GM06990 (cell line): ENCODE results near the gene ARHGEF16.

Source experiments
- DNase-seq: peaks from one replicate; pipeline ENCODE4 v3.0.0-alpha.2; 2011; ENCODE audit not compliant: insufficient read length; ENCODE audit errors: extremely low read depth
- H3K27me3 ChIP-seq: replicated peaks from 2 replicates; pipeline ENCODE4 v1.6.0; 2011; ENCODE audit warnings: low read length; ENCODE audit not compliant: control insufficient read depth, insufficient read depth
- H3K36me3 ChIP-seq: 2 replicates; pipeline ENCODE4 v1.5.1; 2011; ENCODE audit warnings: low read length; ENCODE audit not compliant: control insufficient read depth, insufficient read depth
- H3K4me3 ChIP-seq: replicated peaks from 2 replicates; pipeline ENCODE4 v1.5.1; 2011; ENCODE audit warnings: low read depth, mild to moderate bottlenecking, control low read depth, low read length
- CTCF ChIP-seq: IDR thresholded peaks from 2 replicates; pipeline ENCODE4 v1.5.1; 2011; ENCODE audit warnings: low read length, control low read depth, mild to moderate bottlenecking, inconsistent platforms; ENCODE audit not compliant: insufficient read depth, poor library complexity, severe bottlenecking

Gene ARHGEF16

GRCh38 chr1:3523980-3524379 is 69.5 kb downstream of the ARHGEF16 start:
- TF ChIP-seq CTCF, result no peak
- no peak for DNase-seq
- Histone ChIP-seq H3K36me3 (no peaks in the 10 kb centered on the region), H3K4me3 (no peak overlapping the region), H3K27me3 (no peaks in the 10 kb centered on the region)

GRCh38 chr1:3524556-3525203 is 70.2 kb downstream of the ARHGEF16 start:
- TF ChIP-seq CTCF, result no peak
- Histone ChIP-seq H3K4me3 (no peak overlapping the region), H3K36me3 (no peaks in the 10 kb centered on the region), H3K27me3 (no peaks in the 10 kb centered on the region)
- DNase-seq, result no peak

- no peaks in the 10 kb centered on the region; the same call in 1 of the 2 replicates for H3K27me3 ChIP-seq
- no peaks in the 10 kb centered on the region for H3K36me3 ChIP-seq
- no peak for DNase-seq
- H3K4me3 ChIP-seq, result no peak overlapping the region
- TF ChIP-seq CTCF, result no peak
Measured at GRCh38 chr1:3525551-3526482, 71.4 kb downstream of the ARHGEF16 start.

GRCh38 chr1:3527774-3528173 is 73.3 kb downstream of the ARHGEF16 start:
- no peaks in the 10 kb centered on the region; the same call in 1 of the 2 replicates for H3K27me3 ChIP-seq
- no peak for DNase-seq
- H3K36me3 ChIP-seq, result no peaks in the 10 kb centered on the region
- H3K4me3 ChIP-seq, result no peak overlapping the region
- TF ChIP-seq CTCF, result no peak

- no peak for TF ChIP-seq CTCF
- Histone ChIP-seq H3K36me3 (no peaks in the 10 kb centered on the region), H3K4me3 (no peak overlapping the region), H3K27me3 (no peaks in the 10 kb centered on the region; the same call in 1 of the 2 replicates)
- DNase-seq, result no peak
Measured at GRCh38 chr1:3529099-3529729, 74.7 kb downstream of the ARHGEF16 start.
